ENCODE results near the gene TXNRD1. TPM values are rescaled to one million over a fixed set of nuclear protein-coding genes. Genes with fewer than 3 reads are reported as not detected.

TXNRD1 gene
- total and polyA plus RNA-seq, 4 donors: 97.7 to 140 (median 117) TPM

DNA sequence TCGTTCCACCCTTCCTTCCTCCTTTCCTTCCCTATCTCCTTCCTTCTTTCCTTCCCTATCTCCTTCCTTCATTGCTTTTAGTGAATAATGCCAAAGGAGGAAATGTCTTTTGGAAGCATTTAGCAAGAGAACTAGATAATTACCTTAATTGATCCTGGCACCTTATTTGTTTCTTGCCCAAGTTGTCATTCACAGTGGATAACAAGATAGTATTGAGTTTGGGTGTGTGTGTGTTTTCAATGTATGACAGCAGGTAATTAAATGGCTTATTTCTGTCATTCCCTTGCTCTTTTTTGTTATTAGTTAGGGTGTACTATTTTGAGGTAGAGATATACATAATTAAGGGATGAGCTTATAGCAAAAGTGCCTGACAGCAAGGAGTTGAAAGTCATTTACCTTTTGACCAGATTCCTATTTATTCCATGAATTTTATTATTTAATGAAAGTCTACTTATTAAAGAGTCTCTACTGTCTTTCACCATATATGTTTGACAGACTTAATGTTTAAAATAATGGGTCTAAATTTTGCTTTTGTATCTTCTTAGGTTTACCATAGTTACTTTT, 118.2 kb downstream of the TXNRD1 start:
- no peaks in the 10 kb centered on the region for H3K4me1 ChIP-seq (ENCODE audit: control insufficient read depth in 1 of 2, insufficient read depth in 2 of 2, low read length in 2 of 2)
- DNase-seq: no peak
- peaks cover 0 to 6% of the 10 kb centered on the region in 2 donors for H3K36me3 ChIP-seq (ENCODE audit: control insufficient read depth in 1 of 2, insufficient read depth in 2 of 2, low read length in 1 of 2)
- ATAC-seq (ENCODE audit: low FRiP score): no peak
- no peaks in the 10 kb centered on the region for H3K27me3 ChIP-seq (ENCODE audit: control insufficient read depth in 1 of 2, insufficient read depth in 2 of 2, low read length in 1 of 2)
- 67% methylated on average over 1 of the region's 1 CpG for WGBS, 2 donors
- intact Hi-C loops (cut with DNase I): no loop called here
- no peak overlapping the region for H3K27ac ChIP-seq (ENCODE audit: low read depth in 1 of 2, low read length in 2 of 2)
- H3K9me3 ChIP-seq (ENCODE audit: control insufficient read depth, low read length): no peaks in the 10 kb centered on the region
- no peak overlapping the region for H3K4me3 ChIP-seq (ENCODE audit: low read length in 2 of 2)

DNA sequence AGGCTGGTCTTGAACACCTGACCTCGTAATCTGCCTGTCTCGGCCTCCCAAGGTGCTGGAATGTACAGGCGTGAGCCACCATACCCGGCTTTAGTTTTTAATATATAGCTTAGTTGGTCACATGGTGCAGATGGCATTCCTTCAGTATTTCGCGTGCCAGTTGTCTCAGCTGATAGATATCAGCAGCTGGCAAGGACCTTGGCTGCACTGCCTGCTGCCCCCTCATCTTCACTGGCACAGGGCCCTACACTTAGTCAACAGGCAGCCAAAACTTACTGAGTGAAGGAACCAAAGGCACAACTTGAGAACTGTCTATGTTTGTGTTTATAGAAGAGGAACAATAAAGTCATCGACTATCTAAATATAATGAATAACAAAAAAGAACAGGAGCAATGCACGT, 119.0 kb downstream of the TXNRD1 start:
- DNase-seq: no peak
- 36 to 40% methylated on average over 8 of the region's 8 CpGs for WGBS, 2 donors
- Histone ChIP-seq H3K36me3 (ENCODE audit: control insufficient read depth in 1 of 2, insufficient read depth in 2 of 2, low read length in 1 of 2) (peaks cover 2 to 8% of the 10 kb centered on the region in 2 donors), H3K4me1 (ENCODE audit: control insufficient read depth in 1 of 2, insufficient read depth in 2 of 2, low read length in 2 of 2) (peaks cover 0 to under 1% of the 10 kb centered on the region in 2 donors), H3K9me3 (ENCODE audit: control insufficient read depth, low read length) (no peaks in the 10 kb centered on the region), H3K27me3 (ENCODE audit: control insufficient read depth in 1 of 2, insufficient read depth in 2 of 2, low read length in 1 of 2) (no peaks in the 10 kb centered on the region), H3K27ac (ENCODE audit: low read depth in 1 of 2, low read length in 2 of 2) (peak overlapping the region in 1 of 2 donors; percentile 25), H3K4me3 (ENCODE audit: low read length in 2 of 2) (no peak overlapping the region)
- intact Hi-C loops (cut with DNase I): no loop called here
- ATAC-seq (ENCODE audit: low FRiP score): no peak

DNA sequence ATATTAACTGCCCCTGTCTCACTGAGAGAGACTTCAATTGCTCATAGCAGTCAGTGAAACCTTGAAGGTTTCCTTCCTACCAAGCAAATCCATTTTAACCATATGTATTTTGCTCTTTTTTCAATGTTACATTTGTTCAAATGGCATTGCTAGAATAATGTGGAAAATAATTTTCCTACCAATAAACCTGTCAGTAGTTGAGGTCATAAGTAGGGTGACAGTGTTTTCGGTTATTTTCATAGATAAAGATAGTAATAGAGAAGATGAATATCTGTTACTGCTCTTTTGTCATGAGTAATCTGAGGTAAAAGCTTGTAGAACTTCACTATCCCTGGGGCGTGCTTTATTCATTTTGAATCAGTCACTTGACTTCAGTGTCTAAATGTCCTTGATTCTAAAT, 120.5 kb downstream of the TXNRD1 start:
- H3K9me3 ChIP-seq (ENCODE audit: control insufficient read depth, low read length): no peaks in the 10 kb centered on the region
- intact Hi-C loops (cut with DNase I): no loop called here
- ATAC-seq (ENCODE audit: low FRiP score): no peak
- WGBS, 2 donors: 86 to 91% methylated on average over 2 of the region's 2 CpGs
- H3K27me3 ChIP-seq (ENCODE audit: control insufficient read depth in 1 of 2, insufficient read depth in 2 of 2, low read length in 1 of 2): no peaks in the 10 kb centered on the region
- no peak for DNase-seq
- peaks cover 4 to 13% of the 10 kb centered on the region in 2 donors for H3K4me1 ChIP-seq (ENCODE audit: control insufficient read depth in 1 of 2, insufficient read depth in 2 of 2, low read length in 2 of 2)
- peaks cover 2 to 10% of the 10 kb centered on the region in 2 donors for H3K36me3 ChIP-seq (ENCODE audit: control insufficient read depth in 1 of 2, insufficient read depth in 2 of 2, low read length in 1 of 2)
- no peak overlapping the region for H3K27ac ChIP-seq (ENCODE audit: low read depth in 1 of 2, low read length in 2 of 2)
- H3K4me3 ChIP-seq (ENCODE audit: low read length in 2 of 2): no peak overlapping the region

DNA sequence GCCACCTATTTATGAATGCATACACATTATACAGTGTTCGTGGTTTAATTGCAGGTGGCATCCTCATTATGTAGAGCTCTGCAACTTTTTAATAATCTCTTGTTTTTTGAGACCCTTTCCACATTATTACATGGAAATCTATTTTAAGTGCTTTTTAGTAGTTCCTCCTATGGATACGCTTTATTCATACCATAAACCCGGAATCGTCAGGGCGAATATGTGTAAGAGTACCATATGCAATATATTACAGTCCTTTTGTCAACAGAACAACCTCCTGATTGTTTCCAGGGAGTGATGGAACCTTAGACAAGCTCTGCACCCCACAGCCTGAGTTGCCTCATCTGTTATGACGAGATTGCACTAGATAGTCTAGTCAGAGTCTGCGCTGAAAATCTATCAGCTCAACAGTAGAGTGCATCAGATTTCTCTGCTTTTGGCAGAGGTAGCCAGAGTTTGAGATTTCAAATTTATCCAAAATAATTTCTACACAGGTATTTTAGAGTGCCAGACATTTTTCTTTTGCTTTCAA, 121.5 kb downstream of the TXNRD1 start:
- no peaks in the 10 kb centered on the region for H3K9me3 ChIP-seq (ENCODE audit: control insufficient read depth, low read length)
- 69 to 88% methylated on average over 7 of the region's 7 CpGs for WGBS, 2 donors
- H3K4me1 ChIP-seq (ENCODE audit: control insufficient read depth in 1 of 2, insufficient read depth in 2 of 2, low read length in 2 of 2): peaks cover 4 to 14% of the 10 kb centered on the region in 2 donors
- H3K4me3 ChIP-seq (ENCODE audit: low read length in 2 of 2): no peak overlapping the region
- no peak overlapping the region for H3K27ac ChIP-seq (ENCODE audit: low read depth in 1 of 2, low read length in 2 of 2)
- ATAC-seq (ENCODE audit: low FRiP score): no peak
- H3K27me3 ChIP-seq (ENCODE audit: control insufficient read depth in 1 of 2, insufficient read depth in 2 of 2, low read length in 1 of 2): no peaks in the 10 kb centered on the region
- intact Hi-C loops (cut with DNase I): no loop called here
- DNase-seq: no peak
- H3K36me3 ChIP-seq (ENCODE audit: control insufficient read depth in 1 of 2, insufficient read depth in 2 of 2, low read length in 1 of 2): peaks cover 2 to 10% of the 10 kb centered on the region in 2 donors

DNA sequence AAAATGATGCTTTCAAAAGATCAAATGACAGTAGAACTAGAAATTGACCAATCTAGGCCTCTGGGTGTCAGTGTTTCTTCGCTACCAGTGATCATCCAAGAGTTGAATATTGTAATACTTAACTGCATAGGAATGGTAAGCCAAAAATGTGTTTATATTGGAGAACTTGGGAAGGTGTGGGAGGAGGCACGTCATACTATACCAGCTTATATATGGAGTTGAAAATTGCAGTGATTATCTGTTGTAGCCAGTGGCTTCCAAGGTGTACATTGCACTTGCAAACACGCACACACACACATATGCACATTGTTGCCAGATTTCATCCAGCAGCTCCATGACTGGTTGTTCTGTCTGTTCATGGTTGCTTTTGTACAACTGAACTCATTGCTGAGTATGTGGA, 124.1 kb downstream of the TXNRD1 start:
- peaks cover 2 to 8% of the 10 kb centered on the region in 2 donors for H3K36me3 ChIP-seq (ENCODE audit: control insufficient read depth in 1 of 2, insufficient read depth in 2 of 2, low read length in 1 of 2)
- ATAC-seq (ENCODE audit: low FRiP score): peak; percentile 45
- H3K9me3 ChIP-seq (ENCODE audit: control insufficient read depth, low read length): no peaks in the 10 kb centered on the region
- H3K27ac ChIP-seq (ENCODE audit: low read depth in 1 of 2, low read length in 2 of 2): peak overlapping the region; percentile 54 to 60
- H3K4me1 ChIP-seq (ENCODE audit: control insufficient read depth in 1 of 2, insufficient read depth in 2 of 2, low read length in 2 of 2): peaks cover 4 to 14% of the 10 kb centered on the region in 2 donors
- H3K4me3 ChIP-seq (ENCODE audit: low read length in 2 of 2): no peak overlapping the region
- no peaks in the 10 kb centered on the region for H3K27me3 ChIP-seq (ENCODE audit: control insufficient read depth in 1 of 2, insufficient read depth in 2 of 2, low read length in 1 of 2)
- intact Hi-C loops (cut with DNase I): loop anchor here (5.0 kb wide), 2 partner anchors 32 to 37 kb away; partner anchors contain the start of gene EID3 (in 1 of the 2)
- no peak for DNase-seq
- WGBS, 2 donors: 14 to 18% methylated on average over 3 of the region's 3 CpGs

DNA sequence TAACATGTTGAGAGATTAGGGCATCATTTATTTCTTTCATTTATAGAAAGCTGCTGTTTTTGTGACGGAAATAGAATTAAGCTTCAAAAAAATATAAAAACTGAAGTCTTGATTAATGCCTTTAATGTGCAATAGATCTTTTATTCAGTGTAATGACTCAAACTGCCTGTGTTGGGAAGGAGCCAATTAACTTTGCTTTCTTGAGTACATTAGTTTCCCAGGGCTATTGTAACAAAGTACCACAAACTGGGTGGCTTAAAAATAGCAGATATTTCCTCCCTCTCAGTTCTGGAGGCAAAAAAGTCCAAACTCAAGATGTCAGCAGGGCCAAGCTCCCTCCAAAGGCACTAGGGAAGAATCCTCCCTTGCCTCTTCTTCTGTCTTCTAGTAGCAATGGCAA, 124.6 kb downstream of the TXNRD1 start:
- Histone ChIP-seq H3K4me3 (ENCODE audit: low read length in 2 of 2) (no peak overlapping the region), H3K27ac (ENCODE audit: low read depth in 1 of 2, low read length in 2 of 2) (peak overlapping the region; percentile 60 to 80), H3K9me3 (ENCODE audit: control insufficient read depth, low read length) (no peaks in the 10 kb centered on the region), H3K27me3 (ENCODE audit: control insufficient read depth in 1 of 2, insufficient read depth in 2 of 2, low read length in 1 of 2) (no peaks in the 10 kb centered on the region), H3K36me3 (ENCODE audit: control insufficient read depth in 1 of 2, insufficient read depth in 2 of 2, low read length in 1 of 2) (peaks cover 2 to 8% of the 10 kb centered on the region in 2 donors), H3K4me1 (ENCODE audit: control insufficient read depth in 1 of 2, insufficient read depth in 2 of 2, low read length in 2 of 2) (peaks cover 4 to 14% of the 10 kb centered on the region in 2 donors)
- ATAC-seq (ENCODE audit: low FRiP score) (peak; percentile 60), DNase-seq (no peak)
- intact Hi-C loops (cut with DNase I): loop anchor here (5.0 kb wide), 2 partner anchors 33 to 38 kb away; partner anchors contain the start of gene EID3 (in 1 of the 2)
- WGBS, 2 donors: 2 to 7% methylated on average over 1 of the region's 1 CpG

DNA sequence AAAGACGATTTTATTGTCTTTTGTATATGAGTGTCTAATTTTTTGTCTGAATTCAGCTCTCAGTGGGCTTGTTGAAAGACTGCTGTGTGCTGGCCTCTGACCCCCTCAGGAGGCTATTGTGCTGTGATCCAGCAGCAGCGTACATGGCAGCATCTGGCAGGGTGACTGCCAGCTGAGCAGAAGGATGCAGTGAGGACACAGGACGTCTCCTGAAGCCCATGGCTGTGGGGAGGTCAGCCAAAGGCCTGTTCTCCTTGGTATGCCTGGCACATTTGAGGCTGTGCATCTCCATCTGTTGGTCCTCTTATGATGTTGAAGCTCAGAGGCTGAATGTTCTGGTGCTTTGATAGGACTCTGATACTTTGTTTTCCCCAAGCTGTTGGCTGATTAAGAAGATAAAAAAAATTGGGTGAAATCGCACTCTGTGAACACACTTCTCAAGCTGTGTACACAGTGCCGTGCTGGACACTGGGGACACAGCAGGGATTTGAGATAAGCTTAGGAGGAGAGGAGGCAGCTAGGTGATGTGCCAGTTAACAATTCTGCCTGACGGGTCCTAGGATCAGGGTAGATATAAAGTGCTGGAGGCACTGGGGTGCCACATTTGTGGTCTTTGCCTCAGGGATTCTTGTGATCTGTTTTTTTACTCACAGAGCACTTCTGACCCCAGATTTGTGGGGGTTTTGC, 125.5 kb downstream of the TXNRD1 start:
- Histone ChIP-seq H3K27ac (ENCODE audit: low read depth in 1 of 2, low read length in 2 of 2) (peak overlapping the region in 1 of 2 donors; percentile 69), H3K36me3 (ENCODE audit: control insufficient read depth in 1 of 2, insufficient read depth in 2 of 2, low read length in 1 of 2) (peaks cover 2 to 8% of the 10 kb centered on the region in 2 donors), H3K9me3 (ENCODE audit: control insufficient read depth, low read length) (no peaks in the 10 kb centered on the region), H3K4me1 (ENCODE audit: control insufficient read depth in 1 of 2, insufficient read depth in 2 of 2, low read length in 2 of 2) (peaks cover 4 to 14% of the 10 kb centered on the region in 2 donors), H3K4me3 (ENCODE audit: low read length in 2 of 2) (no peak overlapping the region), H3K27me3 (ENCODE audit: control insufficient read depth in 1 of 2, insufficient read depth in 2 of 2, low read length in 1 of 2) (no peaks in the 10 kb centered on the region)
- no peak for DNase-seq
- ATAC-seq (ENCODE audit: low FRiP score): peak; percentile 44
- WGBS, 2 donors: 17 to 19% methylated on average over 6 of the region's 6 CpGs
- intact Hi-C loops (cut with DNase I): loop anchor here (5.0 kb wide), 2 partner anchors 34 to 39 kb away; partner anchors contain the start of gene EID3 (in 1 of the 2)

DNA sequence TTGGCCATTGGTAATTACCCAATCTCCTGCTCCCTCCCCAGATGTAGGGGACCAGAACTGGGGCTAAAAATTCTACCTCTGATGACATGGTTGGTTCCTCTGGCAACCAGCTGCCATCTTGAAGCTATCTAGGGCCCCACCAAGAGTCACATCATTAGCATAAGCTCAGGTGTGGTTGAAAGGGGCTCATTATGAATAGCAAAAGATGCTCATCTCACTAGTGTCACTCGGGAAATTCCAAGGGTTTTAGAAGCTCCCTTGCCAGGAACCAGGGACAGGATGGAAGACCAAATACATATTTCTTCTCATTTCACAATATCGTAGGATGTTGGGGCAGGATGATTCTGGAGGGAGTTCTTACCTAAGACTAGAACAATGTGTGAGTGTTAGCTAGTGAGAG, 126.6 kb downstream of the TXNRD1 start:
- DNase-seq (no peak), ATAC-seq (ENCODE audit: low FRiP score) (no peak)
- H3K36me3 ChIP-seq (ENCODE audit: control insufficient read depth in 1 of 2, insufficient read depth in 2 of 2, low read length in 1 of 2): peaks cover 2 to 7% of the 10 kb centered on the region in 2 donors
- H3K4me1 ChIP-seq (ENCODE audit: control insufficient read depth in 1 of 2, insufficient read depth in 2 of 2, low read length in 2 of 2): peaks cover 4 to 14% of the 10 kb centered on the region in 2 donors
- 91 to 94% methylated on average over 2 of the region's 2 CpGs for WGBS, 2 donors
- intact Hi-C loops (cut with DNase I): loop anchor here (5.0 kb wide), 2 partner anchors 35 to 40 kb away; partner anchors contain the start of gene EID3 (in 1 of the 2)
- H3K27me3 ChIP-seq (ENCODE audit: control insufficient read depth in 1 of 2, insufficient read depth in 2 of 2, low read length in 1 of 2): no peaks in the 10 kb centered on the region
- peak overlapping the region in 1 of 2 donors; percentile 73 for H3K27ac ChIP-seq (ENCODE audit: low read depth in 1 of 2, low read length in 2 of 2)
- no peaks in the 10 kb centered on the region for H3K9me3 ChIP-seq (ENCODE audit: control insufficient read depth, low read length)
- no peak overlapping the region for H3K4me3 ChIP-seq (ENCODE audit: low read length in 2 of 2)

All from aorta (tissue), 5 donors.